Cerebellar cortex (tissue), 1 donor: ENCODE data around the gene VWA5B2.

Experiments used
- DNase-seq: peaks from one replicate; pipeline ENCODE4 v3.0.0-alpha.2; 2015; ENCODE audit warnings: low spot score

The VWA5B2 gene

GRCh38 chr3:184223946-184224345 is 5.4 kb upstream of the VWA5B2 start:
- no peak for DNase-seq

- peak; percentile 48 for DNase-seq
Measured at GRCh38 chr3:184227481-184227935, 1.9 kb upstream of the VWA5B2 start.

- DNase-seq, result peak; percentile 20
Measured at GRCh38 chr3:184228376-184229137, 828 bp upstream of the VWA5B2 start.

GRCh38 chr3:184230081-184230602 is 757 bp downstream of the VWA5B2 start:
- DNase-seq, result no peak

GRCh38 chr3:184230603-184231528 is 1.5 kb downstream of the VWA5B2 start:
- DNase-seq, result peak; percentile 80

- DNase-seq, result peak; percentile 42
Measured at GRCh38 chr3:184231671-184232070, 2.3 kb downstream of the VWA5B2 start.

- no peak for DNase-seq
Measured at GRCh38 chr3:184233127-184233843, 3.9 kb downstream of the VWA5B2 start.

- peak; percentile 87 for DNase-seq
Measured at GRCh38 chr3:184234224-184234623, 4.8 kb downstream of the VWA5B2 start.

- DNase-seq, result no peak
Measured at GRCh38 chr3:184234671-184235380, 5.4 kb downstream of the VWA5B2 start.

- DNase-seq, result no peak
Measured at GRCh38 chr3:184235381-184236032, 6.1 kb downstream of the VWA5B2 start.

GRCh38 chr3:184236033-184236410 is 6.6 kb downstream of the VWA5B2 start:
- DNase-seq, result no peak

- DNase-seq, result no peak
Measured at GRCh38 chr3:184236636-184237035, 7.3 kb downstream of the VWA5B2 start.

- no peak for DNase-seq
Measured at GRCh38 chr3:184237211-184237610, 7.8 kb downstream of the VWA5B2 start.

GRCh38 chr3:184237807-184238206 is 8.4 kb downstream of the VWA5B2 start:
- DNase-seq, result peak; percentile 26

- peak; percentile 63 for DNase-seq
Measured at GRCh38 chr3:184238246-184238818, 8.9 kb downstream of the VWA5B2 start.

- no peak for DNase-seq
Measured at GRCh38 chr3:184239221-184239620, 9.8 kb downstream of the VWA5B2 start.

- no peak for DNase-seq
Measured at GRCh38 chr3:184239708-184240107, 10.3 kb downstream of the VWA5B2 start.

- no peak for DNase-seq
Measured at GRCh38 chr3:184240384-184241140, 11.2 kb downstream of the VWA5B2 start.

GRCh38 chr3:184241141-184241446 is 11.7 kb downstream of the VWA5B2 start:
- DNase-seq, result no peak
